GM18909 (cell line): Measurements from ENCODE around the gene SERF2.
A peak's percentile ranks its signal among the peaks of the same experiment; 100 is the strongest.

Experiments
- ATAC-seq: cut with Tn5 transposase; IDR thresholded peaks from one replicate; pipeline ENCODE4 v1.9.1; 2021; ENCODE audit warnings: mild to moderate bottlenecking; ENCODE audit not compliant: unreplicated experiment, poor library complexity

SERF2 gene

DNA sequence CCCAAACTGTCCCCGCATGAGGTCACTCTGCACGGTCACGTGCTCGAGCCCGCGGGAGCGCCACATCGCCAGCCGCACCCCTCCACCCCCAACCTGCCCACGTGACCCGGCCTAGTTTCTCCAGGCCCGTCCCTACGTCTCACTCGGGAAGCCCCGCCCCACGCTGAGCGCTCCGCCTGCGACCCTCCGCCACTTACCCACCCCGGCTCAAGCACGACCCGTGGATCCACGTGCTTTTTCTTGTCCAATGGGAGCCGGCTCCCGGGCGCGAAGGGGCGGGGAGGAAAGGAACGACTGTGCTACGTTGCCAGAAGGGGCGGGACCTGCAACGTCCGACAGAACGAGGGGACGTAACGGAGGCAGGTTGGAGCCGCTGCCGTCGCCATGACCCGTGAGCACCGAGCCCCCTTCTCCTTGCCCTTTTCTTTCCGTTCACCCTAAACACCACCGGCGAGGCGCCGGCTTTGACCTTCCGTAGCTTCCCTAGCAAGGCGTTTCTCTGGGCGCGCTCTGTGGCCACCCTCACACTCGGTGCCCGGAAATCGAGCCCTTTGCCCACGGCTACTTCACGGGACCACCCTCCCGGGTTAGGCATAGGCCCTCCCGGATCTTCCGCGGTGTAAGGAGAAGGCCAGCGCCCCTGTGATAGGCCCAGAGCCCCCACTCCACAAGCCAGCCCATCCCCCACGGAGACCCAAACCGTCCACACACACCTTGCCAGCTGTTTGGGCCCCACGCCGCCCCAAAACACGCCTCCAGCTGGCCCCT, at the start of gene SERF2:
TSS of gene SERF2 (plus strand) at position 328 of the 768 bp plus-strand sequence. CDS start at position 385, 57 bp downstream.
- peak; percentile 85 for ATAC-seq

DNA sequence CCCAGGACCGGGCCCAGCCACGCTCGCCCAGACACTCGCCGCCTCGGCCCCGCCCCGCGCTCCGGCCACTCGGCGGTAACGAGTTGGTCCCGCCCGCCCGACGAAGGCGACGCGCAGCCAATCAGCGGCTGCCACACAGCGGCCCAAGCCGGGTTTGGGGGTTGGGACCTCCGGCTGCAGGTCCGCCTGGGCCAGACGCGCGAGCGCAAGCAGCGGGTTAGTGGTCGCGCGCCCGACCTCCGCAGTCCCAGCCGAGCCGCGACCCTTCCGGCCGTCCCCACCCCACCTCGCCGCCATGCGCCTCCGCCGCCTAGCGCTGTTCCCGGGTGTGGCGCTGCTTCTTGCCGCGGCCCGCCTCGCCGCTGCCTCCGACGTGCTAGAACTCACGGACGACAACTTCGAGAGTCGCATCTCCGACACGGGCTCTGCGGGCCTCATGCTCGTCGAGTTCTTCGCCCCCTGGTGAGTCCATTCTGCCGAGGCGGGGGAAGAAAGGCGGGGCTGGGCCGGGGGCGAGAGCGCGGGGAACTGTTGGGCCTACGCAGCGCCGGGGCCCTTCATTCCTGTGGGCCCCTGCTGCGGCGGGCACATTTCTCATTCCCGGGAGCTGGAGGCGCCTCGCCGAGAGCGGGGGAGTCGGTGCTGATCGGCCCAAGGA, 45.7 kb upstream of the SERF2 start, which contains the start of gene PDIA3:
TSS of gene PDIA3 (plus strand) at position 194 of the 658 bp plus-strand sequence. CDS start at position 296, 102 bp downstream.
- ATAC-seq: peak; percentile 81

DNA sequence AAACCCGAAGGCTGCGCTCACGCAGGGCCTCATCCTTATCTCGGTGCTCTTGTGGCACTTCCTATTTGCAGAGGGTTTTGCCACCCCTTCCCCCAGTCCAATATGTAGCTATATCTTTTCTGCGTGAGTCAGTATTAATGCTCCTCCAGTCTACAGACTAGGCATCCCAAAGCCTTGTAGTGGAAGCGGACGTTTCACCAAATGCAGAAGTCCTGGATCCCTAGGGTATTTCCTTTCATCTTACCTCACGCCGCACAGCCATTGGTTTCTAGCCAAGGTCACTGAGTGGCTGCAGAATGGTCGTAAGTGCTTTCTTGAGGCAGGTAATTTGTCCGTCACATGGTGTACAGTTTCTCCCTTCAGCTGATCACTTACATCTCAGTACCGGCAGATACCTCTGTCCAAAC, 45.2 kb upstream of the SERF2 start:
- peak; percentile 9 for ATAC-seq

DNA sequence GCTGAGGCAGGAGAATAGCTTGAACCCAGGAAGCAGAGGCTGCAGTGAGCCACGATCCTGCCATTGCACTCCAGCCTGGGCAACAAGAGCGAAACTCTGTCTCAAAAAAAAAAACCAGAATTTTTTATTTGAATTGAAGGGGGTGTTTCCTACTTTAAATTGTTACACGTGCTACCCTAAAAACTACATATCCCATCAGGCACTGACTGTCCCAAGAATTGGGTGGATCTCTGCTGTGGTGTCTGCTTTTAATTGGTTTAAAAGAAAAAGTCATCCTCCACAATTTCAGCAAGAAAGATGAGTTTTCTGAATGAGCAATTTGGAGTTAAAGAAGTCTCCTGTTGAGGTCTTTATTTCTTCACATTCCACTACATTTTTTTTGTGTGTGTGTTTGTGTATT, 43.7 kb upstream of the SERF2 start:
- ATAC-seq: no peak

DNA sequence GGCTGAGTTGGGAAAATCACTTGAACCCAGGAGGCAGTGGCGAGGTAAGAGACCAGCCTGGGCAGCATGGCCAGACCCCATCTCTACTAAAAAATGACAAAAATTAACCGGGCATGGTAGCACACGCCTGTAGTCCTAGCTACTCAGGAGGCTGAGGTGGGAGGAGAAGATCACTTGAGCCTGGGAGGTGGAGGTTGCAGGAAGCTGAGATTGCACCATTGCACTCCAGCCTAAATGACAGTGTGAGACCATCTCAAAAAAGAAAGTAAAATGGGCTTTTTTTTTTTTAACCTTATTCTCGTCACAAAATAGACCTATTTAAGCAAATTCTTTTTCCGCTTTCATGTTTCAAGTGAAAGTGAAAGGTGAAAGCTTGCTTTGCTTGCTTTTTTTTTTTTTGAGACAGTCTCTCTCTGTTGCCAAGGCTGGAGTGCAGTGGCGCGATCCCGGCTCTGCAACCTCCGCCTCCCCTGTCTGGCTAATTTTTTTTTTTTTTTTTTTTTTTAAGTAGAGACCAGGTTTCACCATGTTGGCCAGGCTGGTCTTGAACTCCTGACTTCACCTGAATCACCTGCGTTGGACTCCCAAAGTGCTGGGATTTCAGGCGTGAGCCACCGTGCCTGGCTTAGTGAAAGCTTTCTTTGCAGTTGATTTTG, 42.3 kb upstream of the SERF2 start:
- ATAC-seq: peak; percentile 51

DNA sequence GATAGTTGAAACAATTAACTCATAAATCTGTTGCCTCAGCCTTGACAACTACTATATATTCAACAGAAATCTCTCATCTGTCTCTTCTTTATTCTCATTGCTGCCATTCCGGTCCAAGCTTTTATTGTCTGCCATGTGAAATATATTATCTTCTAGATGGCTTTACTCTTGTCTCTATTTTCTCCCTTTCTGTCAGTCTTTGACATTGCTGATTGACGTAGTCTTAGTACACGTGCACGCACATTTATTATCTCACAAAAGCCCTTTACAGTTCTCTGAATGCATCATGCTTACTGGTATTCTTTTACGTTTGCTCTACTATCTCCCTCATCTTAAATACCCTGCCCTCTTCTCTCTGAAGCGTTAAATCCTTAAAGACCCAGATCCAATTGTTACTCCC, 40.2 kb upstream of the SERF2 start:
- no peak for ATAC-seq

DNA sequence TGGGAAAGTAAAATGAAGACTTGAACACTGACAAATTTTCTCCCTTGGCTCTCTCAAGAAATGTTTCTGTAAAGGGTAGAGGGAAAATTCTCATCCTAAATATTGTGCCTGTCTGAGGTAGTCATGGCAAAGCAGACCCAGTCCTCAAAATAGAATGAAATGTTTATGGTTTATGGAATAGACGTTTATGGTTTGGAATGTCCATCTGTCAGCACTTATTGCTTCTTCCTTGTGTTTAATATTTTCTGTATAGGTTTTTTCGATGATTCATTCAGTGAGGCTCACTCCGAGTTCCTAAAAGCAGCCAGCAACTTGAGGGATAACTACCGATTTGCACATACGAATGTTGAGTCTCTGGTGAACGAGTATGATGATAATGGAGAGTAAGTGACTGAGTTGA, 29.3 kb upstream of the SERF2 start:
- ATAC-seq: no peak

DNA sequence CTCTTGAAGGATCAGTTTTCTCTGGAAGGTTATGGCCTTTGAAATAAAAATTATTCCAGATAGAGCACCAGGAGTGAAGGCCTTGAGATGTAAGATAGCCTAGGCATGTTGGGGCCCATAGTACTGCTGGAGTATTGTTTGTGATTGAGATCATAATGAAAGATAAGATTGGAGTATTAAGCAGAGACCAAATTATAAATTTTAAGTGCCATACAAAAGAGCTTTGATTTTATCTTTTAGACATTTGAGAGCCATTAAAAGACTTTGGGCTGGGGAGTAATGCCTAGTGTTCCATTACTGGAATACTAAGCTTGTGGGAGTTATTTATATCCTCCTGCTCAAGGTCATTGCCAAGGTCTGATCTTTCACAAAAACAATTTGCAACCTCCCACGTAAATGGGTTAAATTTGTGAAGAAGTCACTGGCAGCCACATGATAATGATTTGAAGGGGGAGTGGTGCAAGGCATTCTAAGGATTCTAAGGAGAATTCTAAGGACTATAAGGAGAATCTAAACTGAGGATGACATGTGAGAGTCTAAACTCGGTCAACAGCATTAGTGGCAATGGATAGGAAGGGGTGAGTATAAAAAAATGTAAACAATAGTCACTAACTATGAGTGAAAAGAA, 28.2 kb upstream of the SERF2 start:
- ATAC-seq: no peak

DNA sequence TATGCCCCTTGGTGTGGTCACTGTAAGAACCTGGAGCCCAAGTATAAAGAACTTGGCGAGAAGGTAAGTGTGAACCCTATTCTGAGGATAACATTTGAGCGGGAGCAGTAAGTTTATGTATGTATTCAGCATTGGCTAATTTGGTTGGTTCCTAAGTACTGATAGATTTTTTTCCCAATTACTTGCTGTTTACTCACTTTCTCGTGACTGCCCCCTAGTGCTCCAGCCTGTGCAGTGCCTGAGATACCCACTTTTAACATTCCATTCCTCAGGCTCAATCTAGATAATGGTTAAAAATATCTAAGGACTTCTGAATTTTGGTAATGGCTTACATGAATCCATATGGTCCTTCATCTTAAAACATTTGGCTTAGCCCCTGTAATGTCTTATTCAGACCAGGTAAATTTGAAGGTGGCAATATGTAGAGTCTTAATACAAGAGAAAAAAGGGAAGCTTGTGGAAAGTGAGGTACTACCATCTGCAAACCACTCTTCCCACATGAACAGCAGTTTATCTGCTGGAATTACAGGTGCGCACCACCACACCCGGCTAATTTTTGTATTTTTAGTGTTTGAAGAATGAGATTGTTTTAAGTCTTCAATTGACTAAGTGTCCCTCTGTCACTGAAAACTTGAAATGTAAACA, 22.4 kb upstream of the SERF2 start:
- no peak for ATAC-seq

DNA sequence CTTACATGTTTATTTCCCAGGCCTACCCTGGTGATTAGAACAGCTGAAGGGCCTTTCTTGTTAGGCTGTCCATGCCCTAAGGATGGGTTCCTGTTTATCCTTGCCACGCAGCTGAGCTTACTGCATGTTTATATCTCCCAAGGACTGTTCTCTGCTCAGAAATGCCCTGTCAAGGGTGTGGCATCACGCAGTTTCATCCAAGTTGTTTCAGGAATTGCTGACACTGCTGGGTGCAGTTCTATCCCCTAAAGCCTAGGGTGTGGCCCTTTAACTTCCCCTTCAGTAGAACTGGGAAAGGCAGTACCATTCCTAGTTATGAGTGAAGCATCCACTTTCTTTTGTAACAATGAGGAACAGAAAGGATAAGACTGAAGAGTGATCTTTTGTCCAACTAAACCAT, 20.3 kb upstream of the SERF2 start:
- no peak for ATAC-seq

DNA sequence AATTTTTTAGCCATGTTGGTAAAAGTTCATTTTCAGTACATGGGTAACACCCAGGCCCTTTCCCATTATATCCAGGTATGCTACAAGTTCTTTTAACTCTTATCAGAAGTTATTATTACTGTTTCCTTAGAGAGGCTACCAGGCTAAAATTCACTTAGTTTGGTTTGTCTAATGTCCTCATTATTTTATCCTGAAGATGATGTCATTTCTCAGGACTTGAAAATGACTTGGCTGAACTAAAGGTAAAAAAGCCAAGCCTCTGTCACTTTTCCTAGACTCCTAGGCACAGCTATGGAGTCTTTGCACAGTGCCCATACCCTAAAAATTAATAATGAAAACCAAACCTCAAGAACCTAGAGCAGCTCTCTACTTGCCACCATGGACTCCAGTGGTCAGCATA, 19.5 kb upstream of the SERF2 start:
- no peak for ATAC-seq

DNA sequence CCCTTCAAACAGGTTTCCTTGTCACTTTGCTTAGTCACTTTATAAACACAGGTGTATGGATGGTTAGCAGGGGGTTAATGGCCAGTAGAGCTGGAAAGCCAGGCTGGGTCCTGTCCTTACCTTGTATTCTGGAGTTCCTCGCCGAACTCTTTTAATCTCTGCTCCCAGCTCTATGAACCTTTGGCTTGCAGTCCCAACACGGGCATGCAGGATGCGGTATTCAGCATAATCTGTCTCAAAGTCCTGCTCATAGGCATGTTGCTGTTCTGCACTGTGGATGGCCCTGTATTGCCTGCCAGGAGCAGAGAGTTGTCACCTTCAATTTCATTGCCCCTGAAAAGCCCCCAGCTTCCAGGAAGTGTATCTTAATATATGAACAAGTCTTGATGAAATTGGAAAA, 18.1 kb upstream of the SERF2 start:
- ATAC-seq: no peak

DNA sequence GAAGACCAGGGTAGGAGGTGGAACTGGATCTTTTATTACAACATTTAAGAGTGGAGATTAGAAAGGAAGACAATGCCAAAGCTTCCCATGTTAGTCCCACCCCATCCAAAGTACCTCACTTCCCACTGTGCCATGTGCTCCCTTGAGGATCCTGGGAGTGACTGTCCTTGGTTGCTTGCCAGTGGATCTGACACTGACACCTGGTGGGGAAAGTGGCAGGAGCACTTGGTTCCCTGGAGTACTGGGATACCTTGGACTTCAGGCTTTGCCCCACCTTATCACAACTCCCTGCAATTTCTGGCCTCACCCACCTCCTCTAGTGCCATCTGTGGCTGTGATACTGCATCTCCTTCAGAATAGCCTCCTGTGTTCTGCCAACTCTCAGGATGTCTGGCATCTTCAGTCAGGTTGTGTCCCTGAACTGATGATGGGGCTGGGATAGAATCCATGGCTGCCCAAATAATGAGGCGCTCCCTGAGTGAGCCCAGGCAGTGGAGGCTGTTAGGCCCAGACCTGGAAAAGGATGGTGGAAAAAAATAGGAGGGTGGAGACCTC, 16.6 kb upstream of the SERF2 start:
- ATAC-seq: no peak

DNA sequence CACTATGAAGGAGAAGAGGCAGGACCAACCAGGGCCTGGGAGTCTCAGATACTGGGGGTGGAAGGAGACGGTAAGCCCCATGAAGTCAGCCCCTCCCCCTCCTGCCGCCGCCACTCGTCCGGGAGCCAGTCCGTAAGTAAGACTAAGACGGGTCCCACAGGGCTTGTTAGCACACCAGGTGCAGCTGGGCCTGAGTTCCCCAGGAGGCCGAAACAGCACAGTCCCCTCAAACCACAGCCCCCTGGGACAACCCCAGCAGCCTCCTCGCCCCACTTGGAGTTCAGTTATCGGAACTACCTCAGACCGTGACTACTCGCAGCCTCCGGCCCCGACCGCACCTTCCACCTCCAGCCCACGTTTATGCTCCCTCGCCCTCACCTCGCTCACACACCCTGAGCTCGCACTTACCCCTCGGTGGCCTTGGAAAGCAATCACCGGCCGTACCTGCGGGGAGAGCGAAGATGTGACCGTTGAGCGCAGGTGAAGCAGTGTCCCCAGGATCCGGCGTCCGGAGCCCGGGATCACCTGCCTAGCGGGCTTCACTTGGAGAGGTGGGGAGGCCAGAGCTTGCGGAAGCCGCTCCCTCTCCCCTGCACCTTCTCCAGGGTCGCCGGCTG, 15.9 kb upstream of the SERF2 start:
- ATAC-seq: peak; percentile 69

DNA sequence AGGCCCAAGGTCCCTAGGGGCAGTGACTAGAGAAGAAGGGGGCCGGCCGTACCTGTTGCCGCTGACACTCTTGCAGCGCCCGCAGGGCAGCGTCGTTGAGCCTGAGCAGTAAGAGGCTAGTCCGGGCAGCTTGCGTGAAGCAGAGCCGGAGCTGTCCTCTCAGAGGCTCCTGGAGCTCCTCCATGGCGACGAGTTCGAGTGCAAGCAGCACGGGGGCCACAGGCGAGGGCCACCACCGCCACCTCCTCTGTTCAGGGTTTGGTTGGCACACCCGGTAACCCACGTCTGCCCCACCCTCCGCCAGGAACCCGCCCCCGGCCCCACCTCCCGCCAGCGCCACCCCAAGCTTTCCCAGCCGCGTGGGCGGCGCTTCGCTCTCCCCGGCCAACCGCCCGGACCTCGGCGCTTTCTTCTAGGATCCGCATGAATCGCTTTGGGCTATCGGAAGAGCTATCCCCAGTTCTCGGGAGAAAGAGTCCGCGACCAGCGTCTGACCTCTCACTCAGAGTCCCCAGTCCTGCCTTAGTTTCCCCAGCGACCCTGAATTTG, 15.3 kb upstream of the SERF2 start, which contains the start of gene ELL3:
TSS of gene ELL3 (minus strand) at position 249 of the 549 bp plus-strand sequence. CDS start at position 184, 65 bp downstream.
- peak; percentile 39 for ATAC-seq

DNA sequence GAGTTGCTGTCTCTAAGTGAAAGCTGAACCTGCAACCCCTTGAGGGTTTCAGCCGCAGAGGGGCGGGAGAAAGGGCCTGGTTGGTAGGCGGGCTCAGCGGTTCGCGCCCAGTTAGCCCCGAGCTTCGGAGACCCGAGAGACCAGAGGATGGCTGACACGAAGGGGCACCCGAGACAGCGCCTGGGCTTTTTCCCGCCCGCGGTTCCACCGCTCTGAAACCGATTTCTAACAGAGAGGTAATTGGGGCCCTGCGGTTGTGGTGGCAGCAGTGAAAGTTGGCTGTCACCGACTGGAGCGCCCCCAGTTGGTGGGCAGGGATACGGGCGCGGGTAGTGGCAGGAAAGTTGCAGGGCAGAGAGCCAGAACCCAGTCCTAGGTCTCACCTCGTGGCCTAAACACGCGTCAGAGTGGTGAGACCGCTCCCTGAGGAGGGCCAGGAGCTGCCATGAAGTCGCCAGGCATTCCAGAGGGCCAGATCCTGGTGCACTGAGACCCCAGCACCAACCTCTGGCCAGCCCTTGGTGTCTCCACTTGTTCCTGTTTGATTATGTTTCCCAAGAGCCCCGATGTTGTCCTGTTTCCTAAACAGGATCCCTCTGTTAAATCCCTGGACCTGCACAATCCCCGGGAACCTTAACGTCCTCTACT, 14.7 kb upstream of the SERF2 start:
- ATAC-seq: peak; percentile 69

DNA sequence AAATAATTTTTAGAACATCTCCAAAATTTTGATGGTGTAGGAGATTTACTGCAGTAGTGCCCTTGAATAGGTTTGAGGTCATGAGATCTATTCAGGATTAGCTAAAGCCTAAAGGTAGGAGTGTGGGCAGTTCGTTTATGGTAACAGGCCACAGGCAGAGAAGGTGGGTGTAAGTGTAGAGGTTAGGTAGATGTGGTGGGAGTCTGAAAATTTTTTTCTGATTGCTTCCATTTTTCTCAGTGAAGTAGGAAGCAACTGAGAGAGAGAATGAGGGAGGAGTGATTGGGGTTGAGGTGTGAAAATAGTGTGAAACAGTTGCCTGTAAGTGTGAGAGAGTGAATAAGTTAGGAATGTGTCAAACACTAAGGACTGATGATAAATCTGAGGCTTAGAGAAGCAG, 13.1 kb upstream of the SERF2 start:
- no peak for ATAC-seq

DNA sequence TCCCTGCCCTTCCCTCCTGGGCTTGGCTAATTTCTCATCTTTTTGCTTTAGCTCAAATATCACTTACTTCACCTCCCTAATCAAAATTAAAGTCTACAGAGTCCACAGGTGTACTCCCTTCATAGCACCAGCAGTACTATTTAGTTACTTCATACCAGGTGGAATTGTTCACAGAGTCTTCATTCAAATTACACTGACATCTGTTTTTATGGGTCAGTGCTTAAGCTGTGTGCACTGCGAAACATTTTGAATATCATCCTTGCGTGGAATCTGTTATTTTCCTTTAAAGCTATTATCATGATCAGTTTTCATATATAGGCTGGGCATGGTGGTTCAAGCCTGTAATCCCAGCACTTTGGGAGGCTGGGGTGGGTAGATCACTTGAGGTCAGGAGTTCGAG, 2.7 kb upstream of the SERF2 start:
- ATAC-seq: no peak
